Endothelial cell (in vitro differentiated cells): ENCODE measurements around the gene EVL. TPM values are rescaled to one million over a fixed set of nuclear protein-coding genes. Genes with fewer than 3 reads are reported as not detected.

Source experiments
- DNase-seq: peaks from one replicate; pipeline ENCODE4 v3.0.0; 2021; ENCODE audit warnings: low spot score
- H3K27ac Mint-ChIP-seq: one replicate; pipeline ENCODE4 v1.8.0; 2021; ENCODE audit warnings: mixed read lengths, inconsistent platforms; ENCODE audit not compliant: unreplicated experiment
- H3K27me3 Mint-ChIP-seq: one replicate; pipeline ENCODE4 v1.8.0; 2021; ENCODE audit warnings: mild to moderate bottlenecking, moderate library complexity, mixed read lengths, inconsistent platforms; ENCODE audit not compliant: unreplicated experiment
- H3K36me3 Mint-ChIP-seq: one replicate; pipeline ENCODE4 v1.8.0; 2021; ENCODE audit warnings: mild to moderate bottlenecking, low read depth, mixed read lengths, inconsistent platforms; ENCODE audit not compliant: unreplicated experiment
- H3K4me1 Mint-ChIP-seq: one replicate; pipeline ENCODE4 v1.8.0; 2021; ENCODE audit warnings: mild to moderate bottlenecking, mixed read lengths, inconsistent platforms; ENCODE audit not compliant: unreplicated experiment
- H3K4me3 Mint-ChIP-seq: one replicate; pipeline ENCODE4 v1.8.0; 2021; ENCODE audit warnings: mild to moderate bottlenecking, mixed read lengths, inconsistent platforms; ENCODE audit not compliant: unreplicated experiment
- H3K9me3 Mint-ChIP-seq: one replicate; pipeline ENCODE4 v1.8.0; 2021; ENCODE audit warnings: mixed read lengths, inconsistent platforms; ENCODE audit not compliant: unreplicated experiment
- total RNA-seq: library from RNA; stranded (reverse); fragmentation: NEBNext Ultra II Directional; extraction: Animal tissue kit (Norgen Biotek cat#: 25700); gene quantifications from one replicate; pipeline ENCODE4 v1.2.1, GENCODE V29; 2021; ENCODE audit not compliant: unreplicated experiment
- TF ChIP-seq, protein P1 (sequence below): fragments of 200-600 bp; sonication (generic); IDR thresholded peaks from one replicate; pipeline ENCODE4 v1.5.0; 2021; ENCODE audit warnings: antibody characterized with exemption; ENCODE audit not compliant: unreplicated experiment

The EVL gene
- total RNA-seq, 1 donor from 2014 or later, result 142 TPM

DNA sequence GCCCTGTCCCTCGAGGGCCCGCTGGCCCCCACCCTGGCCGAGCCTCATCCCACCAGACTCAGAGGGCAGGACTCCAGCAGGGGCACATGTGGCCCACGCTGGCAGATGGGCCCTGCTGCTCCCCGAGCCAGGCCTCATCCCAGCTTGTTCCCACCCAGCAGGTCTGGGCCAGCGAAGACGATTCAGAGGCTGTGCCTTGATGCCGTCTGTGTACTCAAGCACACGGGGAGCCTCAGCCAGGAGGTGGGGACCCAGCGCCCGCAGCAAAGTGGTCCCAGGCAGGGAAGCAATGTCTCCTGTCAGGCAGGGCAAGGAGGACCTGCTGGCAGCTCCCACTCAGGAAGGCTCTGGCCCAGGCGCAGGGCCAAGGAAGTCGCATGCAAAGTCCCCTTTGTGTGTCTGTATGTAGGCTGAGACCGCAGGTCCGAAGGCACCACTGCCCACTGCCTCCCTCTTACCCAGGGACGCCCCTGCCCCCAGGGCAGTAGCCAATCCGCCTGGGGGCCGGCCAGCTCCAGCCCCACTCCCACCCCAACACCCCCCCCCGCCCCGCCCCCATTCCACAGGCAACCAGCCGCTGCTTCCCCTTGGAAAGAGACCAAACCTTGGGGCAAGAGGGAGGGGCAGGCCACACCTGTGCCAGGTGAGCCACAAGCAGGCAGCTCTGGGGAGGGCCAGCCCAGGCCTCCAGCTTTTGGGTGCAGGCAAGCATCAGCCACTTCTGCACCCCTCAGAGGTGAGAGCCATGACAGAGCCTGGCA lies 84.8 kb downstream of the EVL start:
- H3K4me1 Mint-ChIP-seq, result no peaks in the 10 kb centered on the region
- H3K9me3 Mint-ChIP-seq, result no peaks in the 10 kb centered on the region
- TF ChIP-seq, protein P1, sequence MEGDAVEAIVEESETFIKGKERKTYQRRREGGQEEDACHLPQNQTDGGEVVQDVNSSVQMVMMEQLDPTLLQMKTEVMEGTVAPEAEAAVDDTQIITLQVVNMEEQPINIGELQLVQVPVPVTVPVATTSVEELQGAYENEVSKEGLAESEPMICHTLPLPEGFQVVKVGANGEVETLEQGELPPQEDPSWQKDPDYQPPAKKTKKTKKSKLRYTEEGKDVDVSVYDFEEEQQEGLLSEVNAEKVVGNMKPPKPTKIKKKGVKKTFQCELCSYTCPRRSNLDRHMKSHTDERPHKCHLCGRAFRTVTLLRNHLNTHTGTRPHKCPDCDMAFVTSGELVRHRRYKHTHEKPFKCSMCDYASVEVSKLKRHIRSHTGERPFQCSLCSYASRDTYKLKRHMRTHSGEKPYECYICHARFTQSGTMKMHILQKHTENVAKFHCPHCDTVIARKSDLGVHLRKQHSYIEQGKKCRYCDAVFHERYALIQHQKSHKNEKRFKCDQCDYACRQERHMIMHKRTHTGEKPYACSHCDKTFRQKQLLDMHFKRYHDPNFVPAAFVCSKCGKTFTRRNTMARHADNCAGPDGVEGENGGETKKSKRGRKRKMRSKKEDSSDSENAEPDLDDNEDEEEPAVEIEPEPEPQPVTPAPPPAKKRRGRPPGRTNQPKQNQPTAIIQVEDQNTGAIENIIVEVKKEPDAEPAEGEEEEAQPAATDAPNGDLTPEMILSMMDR, result no peak
- H3K27ac Mint-ChIP-seq, result no peak overlapping the region
- no peak for DNase-seq
- no peak overlapping the region for H3K4me3 Mint-ChIP-seq
- peaks cover 2% of the 10 kb centered on the region for H3K36me3 Mint-ChIP-seq
- peaks cover 13% of the 10 kb centered on the region for H3K27me3 Mint-ChIP-seq

DNA sequence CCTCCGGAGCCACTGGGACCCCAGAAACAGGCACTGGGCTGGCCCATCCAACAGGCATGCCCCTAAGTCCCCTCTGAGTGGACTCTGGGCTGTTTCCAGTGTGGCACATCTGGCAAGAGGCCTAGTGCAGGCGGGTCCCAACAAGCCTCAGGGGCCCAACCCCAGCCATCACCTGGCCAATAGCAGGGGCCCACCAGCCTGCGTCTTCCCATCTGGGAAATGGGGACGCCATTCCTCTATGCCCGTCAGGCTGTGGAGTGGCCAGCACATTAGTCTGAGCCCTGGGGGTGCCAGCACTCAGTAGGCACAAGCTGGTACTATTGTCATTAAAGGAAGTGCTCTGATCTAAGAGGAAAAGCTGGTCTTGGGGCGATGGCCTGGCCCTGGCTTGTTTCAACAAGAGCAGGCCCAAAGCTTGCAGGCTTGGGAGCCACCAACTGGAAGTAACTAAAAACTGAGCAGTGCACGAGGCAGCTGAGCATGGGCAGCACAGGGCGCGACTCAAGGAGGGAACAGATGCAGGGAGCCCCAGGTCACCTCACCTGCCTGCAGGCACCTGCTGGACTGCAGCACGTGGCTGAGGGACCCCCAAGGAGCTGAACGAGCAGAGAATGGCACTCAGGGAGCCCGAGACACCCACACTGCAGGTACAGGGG lies 85.8 kb downstream of the EVL start:
- Mint-ChIP-seq H3K27ac (no peak overlapping the region), H3K27me3 (peaks cover 15% of the 10 kb centered on the region), H3K9me3 (no peaks in the 10 kb centered on the region), H3K4me1 (no peaks in the 10 kb centered on the region), H3K36me3 (peaks cover 7% of the 10 kb centered on the region), H3K4me3 (no peak overlapping the region)
- TF ChIP-seq, protein P1, result no peak
- no peak for DNase-seq

DNA sequence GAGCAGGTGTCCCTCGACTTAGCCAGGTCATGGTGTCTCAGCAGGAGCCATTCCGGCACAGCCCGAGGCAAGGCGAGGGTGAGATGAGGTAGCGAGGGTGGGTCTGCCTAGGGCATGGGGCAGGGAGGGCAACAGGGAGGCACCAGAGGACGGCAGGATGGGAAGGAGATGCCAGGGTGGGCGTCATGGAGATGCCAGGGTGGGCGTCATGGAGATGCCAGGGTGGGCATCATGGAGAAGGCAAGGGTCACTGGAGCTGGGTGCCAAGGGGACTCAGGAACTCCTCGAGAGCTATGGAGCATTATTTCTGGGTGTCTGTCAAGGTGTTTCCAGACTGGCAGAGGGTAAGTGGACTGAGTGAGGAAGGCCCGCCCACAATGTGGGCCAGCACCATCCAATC lies 86.9 kb downstream of the EVL start:
- H3K9me3 Mint-ChIP-seq, result no peaks in the 10 kb centered on the region
- no peak for DNase-seq
- H3K4me1 Mint-ChIP-seq, result no peaks in the 10 kb centered on the region
- H3K36me3 Mint-ChIP-seq, result peaks cover 7% of the 10 kb centered on the region
- H3K27me3 Mint-ChIP-seq, result peaks cover 18% of the 10 kb centered on the region
- no peak overlapping the region for H3K4me3 Mint-ChIP-seq
- TF ChIP-seq, protein P1, result no peak
- H3K27ac Mint-ChIP-seq, result no peak overlapping the region

DNA sequence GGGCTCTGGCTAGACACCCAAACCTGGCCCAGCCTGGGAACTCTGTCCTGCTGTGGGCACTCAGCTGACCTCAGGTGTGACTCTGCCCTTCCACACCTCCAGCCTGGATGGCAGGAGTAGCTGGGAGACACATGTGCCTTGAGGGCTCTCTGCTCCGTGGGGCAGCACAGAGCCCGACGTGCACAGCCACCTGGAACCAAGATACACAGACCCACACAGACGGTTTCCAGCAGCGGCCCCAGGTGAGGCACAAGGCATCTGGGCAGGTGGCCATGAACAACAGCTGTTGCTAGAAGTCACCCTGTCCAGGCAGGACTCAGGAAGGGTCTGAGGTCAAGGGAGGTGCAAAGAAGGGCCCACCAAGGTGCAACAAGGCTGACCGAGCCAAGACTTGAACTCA lies 88.3 kb downstream of the EVL start:
- no peak overlapping the region for H3K4me3 Mint-ChIP-seq
- DNase-seq, result no peak
- H3K36me3 Mint-ChIP-seq, result peaks cover 7% of the 10 kb centered on the region
- no peaks in the 10 kb centered on the region for H3K4me1 Mint-ChIP-seq
- no peaks in the 10 kb centered on the region for H3K9me3 Mint-ChIP-seq
- H3K27me3 Mint-ChIP-seq, result peaks cover 17% of the 10 kb centered on the region
- TF ChIP-seq, protein P1, result no peak
- no peak overlapping the region for H3K27ac Mint-ChIP-seq

DNA sequence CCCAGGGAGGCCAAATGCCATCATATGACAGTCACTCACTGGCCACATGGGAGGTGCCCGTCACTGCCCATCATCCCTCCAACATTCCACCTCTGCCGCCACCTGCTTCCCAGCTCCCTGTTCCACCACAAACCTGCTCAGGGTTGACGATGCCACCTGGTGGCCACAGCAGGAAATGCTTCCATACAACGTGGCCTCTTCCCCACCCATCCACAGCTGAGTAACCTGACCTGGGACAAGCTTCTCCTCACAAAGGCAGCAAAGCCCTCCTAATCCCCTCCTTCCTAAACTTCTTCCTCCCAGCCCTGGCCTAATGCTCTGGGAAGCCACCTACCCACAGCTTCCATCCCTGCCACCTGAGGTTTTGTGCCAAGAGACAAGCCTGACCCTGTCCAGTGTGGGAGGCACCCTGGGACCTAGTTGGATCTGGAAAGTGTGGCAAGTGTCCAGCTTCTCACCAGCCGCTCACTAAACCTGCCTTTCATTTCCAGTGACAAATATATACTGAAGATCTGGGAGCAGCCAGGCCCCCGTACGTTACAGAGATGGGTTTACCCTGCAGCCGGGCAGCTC lies 89.9 kb downstream of the EVL start:
- H3K9me3 Mint-ChIP-seq, result no peaks in the 10 kb centered on the region
- no peak overlapping the region for H3K4me3 Mint-ChIP-seq
- H3K4me1 Mint-ChIP-seq, result no peaks in the 10 kb centered on the region
- peaks cover 7% of the 10 kb centered on the region for H3K36me3 Mint-ChIP-seq
- no peak overlapping the region for H3K27ac Mint-ChIP-seq
- TF ChIP-seq, protein P1, result peak; percentile 82
- H3K27me3 Mint-ChIP-seq, result peaks cover 17% of the 10 kb centered on the region
- DNase-seq, result peak; percentile 53
